Measurements from ENCODE around the gene SLC26A3. TPM values are rescaled to one million over a fixed set of nuclear protein-coding genes. Genes with fewer than 3 reads are reported as not detected.

Gene SLC26A3
- polyA plus RNA-seq, 1 experiment: not detected

DNA sequence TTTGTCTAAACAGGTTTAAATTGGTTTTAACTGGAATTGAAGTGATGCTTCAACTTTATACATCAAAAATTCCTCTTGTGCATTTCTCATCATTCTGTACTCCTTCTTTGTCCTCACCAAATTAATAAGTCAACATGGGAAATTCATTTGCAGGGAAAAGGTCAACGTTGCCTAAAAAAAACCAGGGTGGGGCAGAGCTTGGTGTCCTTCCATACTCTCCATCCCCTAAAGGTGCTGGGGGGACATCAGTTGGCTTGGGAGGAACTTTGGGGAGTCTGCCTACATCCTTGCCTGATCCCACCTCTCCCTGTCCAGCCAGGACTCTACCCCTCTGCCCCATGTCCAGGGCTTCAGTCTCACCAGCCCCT is 34.1 kb upstream of the SLC26A3 start:
- Histone ChIP-seq H3K4me3 (ENCODE audit: low read depth, low read length) (no peak overlapping the region), H3K27me3 (ENCODE audit: control insufficient read depth, insufficient read depth, low read length) (peaks cover 1% of the 10 kb centered on the region; the same call in 1 of the 2 replicates), H3K36me3 (ENCODE audit: control insufficient read depth, insufficient read depth, low read length) (no peaks in the 10 kb centered on the region)
- ChIA-PET POLR2A (no interaction called here), CTCF (no interaction called here)
- no peak for TF ChIP-seq CTCF (IDR thresholded peaks at IDR 0.05; ENCODE audit: insufficient read depth, low read depth, low read length)
- no peak for DNase-seq (ENCODE audit: low read depth)

- DNase-seq (ENCODE audit: low read depth): no peak
- Histone ChIP-seq H3K27me3 (ENCODE audit: control insufficient read depth, insufficient read depth, low read length) (peaks cover 1% of the 10 kb centered on the region; the same call in 1 of the 2 replicates), H3K4me3 (ENCODE audit: low read depth, low read length) (no peak overlapping the region), H3K36me3 (ENCODE audit: control insufficient read depth, insufficient read depth, low read length) (no peaks in the 10 kb centered on the region)
- TF ChIP-seq CTCF (IDR thresholded peaks at IDR 0.05; ENCODE audit: insufficient read depth, low read depth, low read length): no peak
- CTCF ChIA-PET: no interaction called here
- POLR2A ChIA-PET: no interaction called here
Measured at GRCh38 chr7:107836237-107837144, 33.5 kb upstream of the SLC26A3 start.

DNA sequence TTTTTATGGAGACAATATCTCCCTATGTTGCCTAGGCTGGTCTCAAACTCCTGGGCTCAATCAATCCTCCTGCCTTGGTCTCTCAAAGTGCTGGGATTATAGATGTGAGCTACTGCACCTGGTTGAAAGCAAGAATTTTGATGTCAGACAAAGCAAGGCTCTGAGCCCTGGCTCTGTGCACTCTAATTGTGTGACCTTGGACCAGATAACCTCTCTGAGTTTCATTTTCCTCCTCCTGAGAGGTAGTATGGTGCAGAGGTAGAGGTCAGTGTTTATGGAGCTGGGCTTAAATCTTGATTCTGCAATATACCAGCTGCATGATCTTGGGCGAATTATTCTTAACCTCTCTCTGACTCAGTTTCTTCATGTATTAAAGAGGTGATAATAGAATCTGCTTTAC is 31.4 kb upstream of the SLC26A3 start:
- CTCF ChIA-PET: interaction anchor here (0.6 kb wide), 1 partner anchor 601 kb away, joined by 3 read pairs; no protein-coding TSS in a partner anchor
- no peak overlapping the region for H3K4me3 ChIP-seq (ENCODE audit: low read depth, low read length)
- TF ChIP-seq CTCF (IDR thresholded peaks at IDR 0.05; ENCODE audit: insufficient read depth, low read depth, low read length): no peak
- H3K27me3 ChIP-seq (ENCODE audit: control insufficient read depth, insufficient read depth, low read length): peaks cover 1% of the 10 kb centered on the region; the same call in 1 of the 2 replicates
- H3K36me3 ChIP-seq (ENCODE audit: control insufficient read depth, insufficient read depth, low read length): no peaks in the 10 kb centered on the region
- no peak for DNase-seq (ENCODE audit: low read depth)
- POLR2A ChIA-PET: no interaction called here

GRCh38 chr7:107833684-107834106 is 30.7 kb upstream of the SLC26A3 start:
- POLR2A ChIA-PET: no interaction called here
- no peak for TF ChIP-seq CTCF (IDR thresholded peaks at IDR 0.05; ENCODE audit: insufficient read depth, low read depth, low read length)
- no peaks in the 10 kb centered on the region; the same call in 1 of the 2 replicates for H3K27me3 ChIP-seq (ENCODE audit: control insufficient read depth, insufficient read depth, low read length)

DNA sequence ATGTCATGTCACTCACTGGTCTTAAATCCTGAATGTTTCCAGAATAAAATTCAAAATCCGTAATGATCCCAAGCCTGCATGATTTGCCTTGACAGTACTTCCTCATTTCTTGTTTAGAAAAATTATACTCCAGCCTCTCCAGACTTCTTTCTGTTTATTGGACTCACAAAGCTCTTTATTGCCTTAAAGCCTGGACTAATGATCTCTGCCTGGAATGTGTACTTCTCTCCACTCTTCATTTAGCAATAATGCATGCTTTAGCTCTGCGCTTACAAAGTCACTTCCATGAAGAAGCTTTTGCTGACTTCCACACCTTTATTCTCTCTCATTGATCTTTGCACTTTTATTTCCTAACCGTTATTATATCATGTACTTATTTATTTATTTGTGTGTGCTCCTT is 27.4 kb upstream of the SLC26A3 start:
- POLR2A ChIA-PET: no interaction called here
- no peak for TF ChIP-seq CTCF (IDR thresholded peaks at IDR 0.05; ENCODE audit: insufficient read depth, low read depth, low read length)
- Histone ChIP-seq H3K27me3 (ENCODE audit: control insufficient read depth, insufficient read depth, low read length) (no peaks in the 10 kb centered on the region; the same call in 1 of the 2 replicates), H3K4me3 (ENCODE audit: low read depth, low read length) (no peak overlapping the region), H3K36me3 (ENCODE audit: control insufficient read depth, insufficient read depth, low read length) (no peaks in the 10 kb centered on the region)
- no peak for DNase-seq (ENCODE audit: low read depth)
- CTCF ChIA-PET: no interaction called here

More at GRCh38 chr7:107833684-107834106, 30.7 kb upstream of the SLC26A3 start:
- H3K4me3 ChIP-seq (ENCODE audit: low read depth, low read length): no peak overlapping the region
- CTCF ChIA-PET: no interaction called here
- DNase-seq (ENCODE audit: low read depth): no peak
- H3K36me3 ChIP-seq (ENCODE audit: control insufficient read depth, insufficient read depth, low read length): no peaks in the 10 kb centered on the region
